IMR-90 (cell line): ENCODE data around the gene ZNF200. TPM values are rescaled to one million over a fixed set of nuclear protein-coding genes. Genes with fewer than 3 reads are reported as not detected.

ENCODE experiments used
- ATAC-seq: fragments of 200-7000 bp; cut with Tn5 transposase; 2 replicates; pipeline ENCODE4 v1.9.1; 2020; ENCODE audit warnings: low read depth, mild to moderate bottlenecking, moderate library complexity
- BruUV-seq: library from RNA; stranded (reverse); fragments of 400-500 nt; replicated peaks from 2 replicates; lab custom pipeline; 2021; lab: Mats Ljungman, UMichigan
- CTCF ChIA-PET: fragments of 300-600 bp; formaldehyde crosslinking; extraction: SDS; loops from one replicate; lab custom pipeline; 2021; ENCODE audit warnings: antibody characterized with exemption; lab: Yijun Ruan, JAX
- POLR2A ChIA-PET: fragments of 300-600 bp; sonication (Branson Sonifier 250); formaldehyde crosslinking; loops from one replicate; lab custom pipeline; 2022; ENCODE audit warnings: antibody characterized with exemption; ENCODE audit not compliant: unreplicated experiment; lab: Charles Lee
- DNase-seq: peaks from one replicate; pipeline ENCODE4 v3.0.0; 2013
- H2AFZ ChIP-seq: replicated peaks from 2 replicates; pipeline ENCODE3; 2013; ENCODE audit warnings: low read length, mild to moderate bottlenecking; ENCODE audit not compliant: poor library complexity
- H2AK5ac ChIP-seq: 2 replicates; pipeline ENCODE4 v1.6.1; 2013; ENCODE audit warnings: low read depth, low read length, inconsistent platforms
- H2AK9ac ChIP-seq: replicated peaks from 2 replicates; pipeline ENCODE3; 2013; ENCODE audit warnings: mild to moderate bottlenecking, low read depth, low read length, moderate library complexity; ENCODE audit not compliant: poor library complexity
- H2BK120ac ChIP-seq: 2 replicates; pipeline ENCODE4 v1.6.1; 2013; ENCODE audit warnings: low read depth, low read length, inconsistent platforms
- H2BK15ac ChIP-seq: 3 replicates; pipeline ENCODE4 v1.6.1; 2013; ENCODE audit warnings: low read depth, low read length, inconsistent platforms
- H2BK20ac ChIP-seq: 2 replicates; pipeline ENCODE4 v1.6.1; 2013; ENCODE audit warnings: low read depth, mild to moderate bottlenecking, inconsistent platforms, low read length, moderate library complexity
- H2BK5ac ChIP-seq: 2 replicates; pipeline ENCODE4 v1.6.1; 2013; ENCODE audit warnings: mild to moderate bottlenecking, low read depth, low read length, inconsistent platforms; ENCODE audit not compliant: poor library complexity, severe bottlenecking
- H3K14ac ChIP-seq: replicated peaks from 2 replicates; pipeline ENCODE4 v1.6.1; 2013; ENCODE audit warnings: low read depth, low read length, inconsistent platforms
- H3K18ac ChIP-seq: 2 replicates; pipeline ENCODE4 v1.6.1; 2013; ENCODE audit warnings: low read depth, low read length, control low read depth
- H3K23ac ChIP-seq: 2 replicates; pipeline ENCODE4 v1.6.1; 2013; ENCODE audit warnings: low read depth, low read length, inconsistent platforms
- H3K27ac ChIP-seq: 2 replicates; pipeline ENCODE4 v1.5.1; 2013; ENCODE audit warnings: mild to moderate bottlenecking, control low read depth, low read length; ENCODE audit not compliant: insufficient read depth
- H3K27me3 ChIP-seq: 2 replicates; pipeline ENCODE4 v1.6.1; 2013; ENCODE audit warnings: low read length; ENCODE audit not compliant: control insufficient read depth, insufficient read depth
- H3K36me3 ChIP-seq: 2 replicates; pipeline ENCODE4 v1.6.1; 2013; ENCODE audit warnings: low read length, mixed read lengths; ENCODE audit not compliant: control insufficient read depth, insufficient read depth
- H3K4ac ChIP-seq: 2 replicates; pipeline ENCODE4 v1.6.1; 2013; ENCODE audit warnings: low read depth, low read length, inconsistent platforms
- H3K4me1 ChIP-seq: 2 replicates; pipeline ENCODE4 v1.6.1; 2013; ENCODE audit warnings: low read length, mixed read lengths; ENCODE audit not compliant: control insufficient read depth, insufficient read depth
- H3K4me2 ChIP-seq: 2 replicates; pipeline ENCODE4 v1.6.1; 2013; ENCODE audit warnings: low read depth, mild to moderate bottlenecking, control low read depth, low read length, moderate library complexity
- H3K4me3 ChIP-seq: 2 replicates; pipeline ENCODE4 v1.5.1; 2013; ENCODE audit warnings: low read depth, mild to moderate bottlenecking, control low read depth, low read length, moderate library complexity; ENCODE audit not compliant: insufficient read depth
- H3K56ac ChIP-seq: 2 replicates; pipeline ENCODE4 v1.6.1; 2013; ENCODE audit warnings: low read length, inconsistent platforms; ENCODE audit not compliant: insufficient read depth; ENCODE audit errors: extremely low read depth
- H3K79me1 ChIP-seq, 2 experiments: 2 replicates each; pipeline ENCODE4 v1.6.1; 2013; ENCODE audit warnings: low read length in 2 of 2, inconsistent platforms in 1 of 2, low read depth in 1 of 2
- H3K9ac ChIP-seq: 2 replicates; pipeline ENCODE4 v1.6.1; 2013; ENCODE audit warnings: low read depth, low read length, control low read depth
- H3K9me1 ChIP-seq: 2 replicates; pipeline ENCODE4 v1.6.1; 2013; ENCODE audit warnings: low read length, inconsistent platforms; ENCODE audit not compliant: insufficient read depth
- H3K9me3 ChIP-seq: 2 replicates; pipeline ENCODE4 v1.6.1; 2013; ENCODE audit warnings: low read length; ENCODE audit not compliant: control insufficient read depth, insufficient read depth
- H4K20me1 ChIP-seq: 2 replicates; pipeline ENCODE4 v1.6.1; 2013; ENCODE audit warnings: low read length, inconsistent platforms; ENCODE audit not compliant: insufficient read depth
- H4K5ac ChIP-seq: 2 replicates; pipeline ENCODE4 v1.6.1; 2013; ENCODE audit warnings: mild to moderate bottlenecking, low read depth, low read length, control low read depth
- H4K8ac ChIP-seq, 2 experiments: 2 replicates each; pipeline ENCODE4 v1.6.1; 2013; ENCODE audit warnings: low read depth in 2 of 2, low read length in 2 of 2, control low read depth in 1 of 2, inconsistent platforms in 1 of 2
- H4K91ac ChIP-seq: 2 replicates; pipeline ENCODE4 v1.6.1; 2013; ENCODE audit warnings: low read depth, low read length, inconsistent platforms; ENCODE audit not compliant: insufficient read depth
- CHD1 ChIP-seq: IDR thresholded peaks from 2 replicates; pipeline ENCODE4 v1.6.1; 2012; ENCODE audit warnings: low read depth, low read length, improper control_type of control experiment
- FOS ChIP-seq: fragments of 150-350 bp; IDR thresholded peaks from 2 replicates; pipeline ENCODE4 v1.6.1; 2016; ENCODE audit warnings: low read depth, low read length
- MAFK ChIP-seq: IDR thresholded peaks from 2 replicates; pipeline ENCODE4 v1.6.1; 2012; ENCODE audit warnings: low read depth, low read length, improper control_type of control experiment
- RAD21 ChIP-seq: IDR thresholded peaks from 2 replicates; pipeline ENCODE4 v1.6.1; 2012; ENCODE audit warnings: low read length, improper control_type of control experiment
- RFX5 ChIP-seq: IDR thresholded peaks from 2 replicates; pipeline ENCODE4 v1.8.0; 2012; ENCODE audit warnings: low read depth, mild to moderate bottlenecking, low read length, moderate library complexity
- SMC3 ChIP-seq: fragments of 150-350 bp; IDR thresholded peaks from 2 replicates; pipeline ENCODE4 v1.6.1; 2016; ENCODE audit warnings: low read depth, mild to moderate bottlenecking, antibody characterized with exemption, low read length, moderate library complexity
- WGBS, 2 experiments: methylation state at CpG; one replicate each; pipeline versions ENCODE4 v1.1.5 to v1.1.7; 2013; ENCODE audit warnings: missing lambda C conversion rate in 2 of 2; ENCODE audit not compliant: insufficient read length in 1 of 2; ENCODE audit errors: extremely low coverage in 2 of 2; 5-methylcytosine and 5-hydroxymethylcytosine counted together
- dilution Hi-C: fragments of 300-500 bp; cut with HindIII; formaldehyde crosslinking; loops from one replicate; pipeline ENCODE4 v1.14.3; 2018; ENCODE audit warnings: low sequenced_read_pairs; ENCODE audit not compliant: unreplicated experiment
- in situ Hi-C: fragments of 300-500 bp; cut with MboI; formaldehyde crosslinking; loops from 3 replicates; pipeline ENCODE4 v1.14.3; 2019; ENCODE audit warnings: low sequenced_read_pairs, inconsistent platforms, mixed read lengths
- intact Hi-C: fragments of 100-400 bp; cut with micrococcal nuclease; formaldehyde crosslinking; loops from 2 replicates; pipeline ENCODE4 v1.10.0; 2022
- polyA plus RNA-seq, 3 experiments: library from polyadenylated mRNA; depleted of rRNA; stranded (reverse); fragments of >200 nt; gene quantifications; 2 replicates each; pipeline ENCODE4 v1.2.3, GENCODE V29; 2012; ENCODE audit warnings: low replicate concordance in 1 of 3
- total RNA-seq: library from RNA; depleted of rRNA; stranded (reverse); fragments of >200 nt; gene quantifications from 2 replicates; pipeline ENCODE4 v1.2.3, GENCODE V29; 2012

The ZNF200 gene
- total and polyA plus RNA-seq, 2 of the 4 experiments (the other 2 are of a cell fraction), result 3.7 to 7.5 TPM

DNA sequence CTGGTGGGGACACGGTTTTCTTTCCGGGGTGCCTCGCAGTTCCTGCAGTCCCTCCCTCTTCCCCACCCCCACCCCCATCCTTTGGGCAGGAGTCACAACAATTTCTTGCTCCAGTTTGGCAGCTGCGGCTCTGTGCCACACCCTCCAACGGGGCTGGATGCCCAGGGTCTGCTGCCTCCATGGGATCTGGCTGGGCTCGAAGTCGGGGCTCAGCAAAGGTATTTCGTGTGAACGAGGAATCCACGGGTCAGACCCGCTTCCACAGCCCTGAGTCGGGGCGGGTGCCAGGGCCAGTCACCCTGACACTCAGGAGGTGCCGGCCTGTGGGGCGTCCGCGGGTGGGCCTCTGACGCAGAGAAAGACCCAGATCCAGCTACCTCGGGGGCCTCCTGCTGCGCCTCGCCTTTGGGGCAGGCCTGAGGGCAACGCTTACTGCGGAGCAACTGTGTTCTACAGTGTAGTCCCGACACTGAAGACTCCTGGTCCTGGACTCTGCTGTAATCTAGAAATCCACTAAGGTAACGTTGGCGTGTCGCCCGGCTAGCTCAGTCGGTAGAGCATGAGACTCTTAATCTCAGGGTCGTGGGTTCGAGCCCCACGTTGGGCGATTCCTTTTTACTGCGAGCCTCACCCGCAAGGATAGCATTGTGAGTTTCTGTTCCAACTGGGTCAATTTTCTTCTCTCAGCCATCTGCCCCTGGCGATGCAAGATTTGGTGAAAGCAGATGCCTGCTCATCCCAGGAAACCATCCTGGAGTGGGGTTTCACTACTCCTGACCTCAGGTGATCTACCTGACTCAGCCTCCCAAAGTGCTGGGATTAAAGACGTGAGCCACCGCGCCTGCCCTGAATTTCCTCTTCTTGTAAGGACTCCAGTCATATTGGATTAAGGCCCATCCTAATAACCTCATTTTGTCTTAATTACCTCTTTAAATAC is 59.5 kb downstream of the ZNF200 start:
- Histone ChIP-seq H4K5ac (no peak overlapping the region), H3K27me3 (peaks cover 49% of the 10 kb centered on the region), H2BK5ac (no peak overlapping the region), H3K4me1 (peaks cover 2% of the 10 kb centered on the region; the same call in 1 of the 2 replicates), H3K79me1 (no peaks in the 10 kb centered on the region), H3K27ac (no peak overlapping the region), H2BK15ac (no peak overlapping the region), H3K9me3 (no peaks in the 10 kb centered on the region), H3K9ac (no peak overlapping the region), H3K36me3 (no peaks in the 10 kb centered on the region), H3K9me1 (0 out of 2 replicates have a peak, but pooled peaks cover 2% of the 10 kb centered on the region), H2BK120ac (no peak overlapping the region), H4K20me1 (peaks cover 9% of the 10 kb centered on the region), H3K4me2 (no peak overlapping the region), H3K56ac (no peak overlapping the region), H2AFZ (peak overlapping the region; percentile 77), H2AK5ac (no peak overlapping the region), H3K4ac (no peak overlapping the region), H4K8ac (no peak overlapping the region), H3K23ac (no peak overlapping the region; the same call in 1 of the 2 replicates), H2BK20ac (no peak overlapping the region), H2AK9ac (no peak overlapping the region), H3K4me3 (peak overlapping the region; percentile 20; the same call in 1 of the 2 replicates), H3K14ac (no peak overlapping the region), H3K18ac (no peak overlapping the region), H4K91ac (no peak overlapping the region)
- TF ChIP-seq RFX5 (no peak), RAD21 (no peak), CHD1 (no peak), FOS (peak; percentile 42; the same call in 1 of the 2 replicates), MAFK (no peak), SMC3 (no peak)
- dilution Hi-C loops (no loop called here), intact Hi-C loops (no loop called here), in situ Hi-C loops (no loop called here)
- ATAC-seq (peak; percentile 58), DNase-seq (peak; percentile 53)
- WGBS, 2 experiments, result 3% methylated on average over 26 of the region's 39 CpGs; no CpG with 5 or more reads in 1 of the 2 experiments
- ChIA-PET POLR2A (interaction anchor here (0.6 kb wide), 1 partner anchor 15 kb away, joined by 10 read pairs; no protein-coding TSS in a partner anchor), CTCF (interaction anchor here (0.6 kb wide), 1 partner anchor 13 kb away, joined by 3 read pairs; no protein-coding TSS in a partner anchor)
- BruUV-seq, result no TSS peak
